Kidney capillary endothelial cell (primary cell): ENCODE results near the gene TRIOBP.
"Not testable (repeated sequence)": the region's sequence is repeated elsewhere in the genome, so short reads cannot be mapped to it uniquely, and the experiment has no call there.

Experiments used
- DNase-seq: peaks from one replicate; pipeline ENCODE4 v3.0.0-alpha.2; 2018; ENCODE audit warnings: low spot score

Gene TRIOBP, protein sequence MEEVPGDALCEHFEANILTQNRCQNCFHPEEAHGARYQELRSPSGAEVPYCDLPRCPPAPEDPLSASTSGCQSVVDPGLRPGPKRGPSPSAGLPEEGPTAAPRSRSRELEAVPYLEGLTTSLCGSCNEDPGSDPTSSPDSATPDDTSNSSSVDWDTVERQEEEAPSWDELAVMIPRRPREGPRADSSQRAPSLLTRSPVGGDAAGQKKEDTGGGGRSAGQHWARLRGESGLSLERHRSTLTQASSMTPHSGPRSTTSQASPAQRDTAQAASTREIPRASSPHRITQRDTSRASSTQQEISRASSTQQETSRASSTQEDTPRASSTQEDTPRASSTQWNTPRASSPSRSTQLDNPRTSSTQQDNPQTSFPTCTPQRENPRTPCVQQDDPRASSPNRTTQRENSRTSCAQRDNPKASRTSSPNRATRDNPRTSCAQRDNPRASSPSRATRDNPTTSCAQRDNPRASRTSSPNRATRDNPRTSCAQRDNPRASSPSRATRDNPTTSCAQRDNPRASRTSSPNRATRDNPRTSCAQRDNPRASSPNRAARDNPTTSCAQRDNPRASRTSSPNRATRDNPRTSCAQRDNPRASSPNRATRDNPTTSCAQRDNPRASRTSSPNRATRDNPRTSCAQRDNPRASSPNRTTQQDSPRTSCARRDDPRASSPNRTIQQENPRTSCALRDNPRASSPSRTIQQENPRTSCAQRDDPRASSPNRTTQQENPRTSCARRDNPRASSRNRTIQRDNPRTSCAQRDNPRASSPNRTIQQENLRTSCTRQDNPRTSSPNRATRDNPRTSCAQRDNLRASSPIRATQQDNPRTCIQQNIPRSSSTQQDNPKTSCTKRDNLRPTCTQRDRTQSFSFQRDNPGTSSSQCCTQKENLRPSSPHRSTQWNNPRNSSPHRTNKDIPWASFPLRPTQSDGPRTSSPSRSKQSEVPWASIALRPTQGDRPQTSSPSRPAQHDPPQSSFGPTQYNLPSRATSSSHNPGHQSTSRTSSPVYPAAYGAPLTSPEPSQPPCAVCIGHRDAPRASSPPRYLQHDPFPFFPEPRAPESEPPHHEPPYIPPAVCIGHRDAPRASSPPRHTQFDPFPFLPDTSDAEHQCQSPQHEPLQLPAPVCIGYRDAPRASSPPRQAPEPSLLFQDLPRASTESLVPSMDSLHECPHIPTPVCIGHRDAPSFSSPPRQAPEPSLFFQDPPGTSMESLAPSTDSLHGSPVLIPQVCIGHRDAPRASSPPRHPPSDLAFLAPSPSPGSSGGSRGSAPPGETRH (N-terminal part only)

DNA sequence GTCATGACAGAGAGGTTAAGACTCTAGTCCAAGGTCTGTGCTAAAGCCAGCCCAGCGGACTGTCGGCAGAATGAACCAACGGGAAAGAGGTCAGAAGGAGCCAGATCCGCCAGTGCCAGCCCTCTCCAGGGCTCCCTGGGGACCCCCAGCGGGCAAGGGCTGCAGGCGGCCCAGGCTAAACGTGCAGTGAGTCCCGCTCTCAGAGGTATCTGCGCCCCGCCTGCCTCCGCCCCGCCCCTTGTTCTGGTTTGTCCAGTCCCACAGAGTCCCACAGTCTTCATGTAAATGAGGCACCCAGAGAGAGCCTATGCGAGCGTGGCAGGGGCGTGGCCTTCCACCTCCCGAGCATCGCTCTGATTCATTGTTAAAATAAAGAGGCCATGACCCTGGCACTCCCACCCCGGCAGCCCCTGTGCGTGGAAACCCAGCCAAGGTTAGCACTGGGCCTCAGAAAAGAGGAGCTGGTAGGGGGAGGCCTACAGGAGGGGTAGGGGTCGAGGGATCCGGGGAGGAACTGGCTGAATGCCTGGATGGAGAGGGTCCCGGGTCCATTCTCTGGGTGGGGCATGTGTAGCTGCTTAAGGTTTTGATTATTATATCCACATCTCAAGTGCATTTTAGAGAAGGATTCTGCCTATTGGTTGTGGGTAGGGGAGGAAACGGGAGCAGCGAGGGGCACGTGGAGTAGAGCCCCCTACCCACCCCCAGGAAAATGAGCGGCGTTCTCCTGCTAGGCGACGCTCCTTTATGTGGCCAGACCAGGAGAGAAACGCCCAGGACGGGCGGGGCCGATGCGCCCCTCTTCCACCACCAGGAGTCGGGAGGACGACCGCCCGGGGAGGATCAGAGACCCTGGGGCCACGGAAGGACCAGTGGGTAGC, at the start of gene TRIOBP:
TRIOBP (plus strand) TSS at position 392 of the 881 bp plus-strand sequence. CDS start 4,318 bp downstream, outside the sequence.
- DNase-seq: peak; percentile 91

DNA sequence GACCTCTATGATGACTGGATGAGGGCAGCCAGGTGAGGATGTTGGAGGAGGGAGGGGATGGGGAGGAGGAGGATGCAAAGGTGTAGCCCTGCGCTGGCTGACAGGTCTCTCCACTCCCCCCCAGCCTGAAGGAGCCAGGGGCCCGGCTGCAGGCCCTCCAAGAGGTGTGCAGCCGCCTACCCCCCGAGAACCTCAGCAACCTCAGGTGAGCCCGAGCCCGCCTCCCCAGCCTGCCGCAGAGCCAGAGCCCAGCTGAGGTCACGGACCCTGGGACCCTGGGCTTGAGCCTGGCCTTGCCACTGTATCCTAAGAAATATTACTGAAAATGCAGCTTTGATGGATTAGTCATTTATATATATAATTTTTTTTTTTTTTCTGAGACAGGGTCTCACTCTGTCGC, 49.5 kb upstream of the TRIOBP start:
- DNase-seq: no peak

GRCh38 chr22:37647928-37648327, 48.9 kb upstream of the TRIOBP start:
- DNase-seq: no peak

DNA sequence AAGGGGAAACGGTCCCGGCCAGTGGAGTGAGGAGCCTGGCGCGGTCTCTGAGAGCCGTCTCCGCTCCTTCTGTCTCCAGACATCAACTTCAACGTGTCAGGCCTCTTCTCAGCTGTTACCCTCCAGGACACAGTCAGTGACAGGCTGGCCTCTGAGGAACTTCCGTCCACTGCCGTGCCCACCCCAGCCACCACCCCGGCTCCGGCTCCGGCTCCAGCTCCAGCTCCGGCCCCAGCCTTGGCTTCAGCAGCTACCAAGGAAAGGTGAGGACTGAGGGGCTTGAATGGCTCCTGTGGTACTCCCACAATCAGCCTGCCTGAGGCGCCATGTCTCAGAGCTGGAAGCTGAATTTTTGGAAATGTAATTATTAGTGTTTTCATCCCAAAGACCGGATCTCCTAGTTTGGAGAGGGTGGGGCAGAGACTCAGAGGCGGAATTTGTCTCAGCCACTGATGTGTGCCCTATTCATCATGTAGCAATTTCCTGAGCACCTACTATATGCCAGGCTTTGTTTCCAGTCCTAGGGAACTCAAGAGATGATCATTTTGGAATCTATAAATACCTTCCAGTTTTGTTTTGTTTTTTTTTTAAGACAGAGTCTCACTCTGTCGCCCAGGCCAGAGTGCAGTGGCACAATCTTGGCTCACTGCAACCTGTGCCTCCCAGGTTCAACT, 46.2 kb upstream of the TRIOBP start:
- DNase-seq: no peak

DNA sequence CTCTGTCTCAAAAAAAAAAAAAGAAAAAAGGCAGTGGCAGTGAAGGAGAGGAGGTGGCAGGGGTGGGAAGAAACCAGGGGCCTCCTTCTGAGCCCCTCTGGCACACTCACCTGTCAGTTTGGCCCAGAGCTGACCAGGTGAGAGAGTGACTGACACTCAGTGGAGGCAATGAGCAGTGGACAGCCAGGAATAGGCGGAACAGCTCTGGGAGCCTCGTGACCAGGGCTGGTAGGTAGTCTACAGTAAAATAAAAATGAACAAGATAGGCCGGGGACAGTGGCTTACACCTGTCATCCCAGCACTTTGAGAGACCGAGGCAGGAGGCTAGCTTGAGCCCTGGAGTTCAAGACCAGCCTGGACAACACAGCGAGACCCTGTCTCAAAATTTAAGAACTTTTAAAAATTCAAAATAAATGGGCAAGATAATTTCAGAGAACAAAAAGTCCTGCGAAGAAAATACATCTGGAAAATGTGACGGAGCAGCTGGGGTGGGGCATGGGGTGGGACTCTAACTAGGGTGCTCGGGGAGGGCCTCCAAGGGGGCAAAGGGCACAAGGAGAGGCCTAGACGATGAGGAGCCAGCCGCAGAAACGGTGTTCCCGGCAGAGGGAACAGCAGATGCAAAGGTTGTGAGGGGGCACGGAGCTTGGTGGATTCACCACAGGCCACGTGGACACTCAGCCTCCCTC, 42.1 kb upstream of the TRIOBP start:
- no peak for DNase-seq

GRCh38 chr22:37655252-37655563, 41.6 kb upstream of the TRIOBP start:
- no peak for DNase-seq

DNA sequence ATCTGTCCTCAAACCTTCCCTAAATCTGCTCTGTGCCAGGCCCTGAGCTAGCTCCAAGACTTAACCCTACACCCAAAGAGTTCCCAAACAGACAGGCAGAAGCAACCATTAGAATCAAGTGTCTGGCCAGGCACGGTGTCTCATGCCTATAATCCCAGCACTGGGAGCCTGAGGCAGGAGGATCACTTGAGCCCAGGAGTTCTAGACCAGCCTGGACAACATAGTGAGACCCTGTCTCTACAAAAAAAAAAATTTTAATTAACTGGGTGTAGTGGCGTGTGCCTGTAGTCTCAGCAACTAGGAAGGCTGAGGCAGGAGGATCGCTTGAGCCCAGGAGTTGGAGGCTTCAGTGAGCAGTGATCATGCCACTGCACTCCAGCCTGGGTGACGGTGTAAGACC, 40.3 kb upstream of the TRIOBP start:
- DNase-seq: not testable (repeated sequence)

- DNase-seq: no peak
Observed at GRCh38 chr22:37657590-37658132, 39.2 kb upstream of the TRIOBP start.

DNA sequence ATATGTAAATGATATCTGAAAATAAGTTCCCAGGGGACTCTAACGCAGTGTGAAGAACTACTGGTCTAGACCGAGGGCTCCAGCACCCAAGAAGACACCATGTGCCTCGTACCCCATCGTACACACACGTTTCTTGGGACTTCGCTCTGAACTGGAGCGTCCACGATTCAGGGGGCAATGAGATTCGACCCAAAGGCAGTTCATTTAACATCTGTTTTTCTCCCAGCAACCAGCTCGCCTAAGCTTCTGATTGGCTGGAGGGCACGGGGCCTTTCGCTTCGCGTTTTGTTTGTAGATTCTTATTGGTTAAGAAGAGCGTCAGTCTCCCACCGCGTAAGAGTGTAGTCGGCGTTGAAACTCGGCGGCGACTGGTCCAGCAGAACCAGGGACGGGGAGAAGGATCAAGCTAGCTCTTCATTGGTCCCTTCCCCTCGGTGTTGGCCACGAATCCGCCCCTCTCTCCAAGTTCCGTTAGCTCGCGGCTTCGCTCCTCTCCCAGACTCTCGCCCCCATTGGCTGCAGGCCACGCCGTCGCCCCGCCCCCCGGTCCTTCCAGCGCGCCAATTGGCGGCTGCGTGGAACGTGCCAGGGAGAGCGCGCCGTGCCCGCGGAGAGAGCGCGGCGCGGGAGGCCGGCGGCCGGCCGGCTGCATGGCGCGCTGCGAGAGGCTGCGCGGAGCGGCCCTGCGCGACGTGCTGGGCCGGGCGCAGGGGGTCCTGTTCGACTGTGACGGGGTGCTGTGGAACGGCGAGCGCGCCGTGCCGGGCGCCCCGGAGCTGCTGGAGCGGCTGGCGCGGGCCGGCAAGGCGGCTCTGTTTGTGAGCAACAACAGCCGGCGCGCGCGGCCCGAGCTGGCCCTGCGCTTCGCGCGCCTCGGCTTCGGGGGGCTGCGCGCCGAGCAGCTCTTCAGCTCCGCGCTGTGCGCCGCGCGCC, 38.4 kb upstream of the TRIOBP start, which contains the start of gene PDXP:
PDXP (plus strand) TSS at position 591 of the 933 bp plus-strand sequence; CDS start at position 651, 60 bp downstream.
- DNase-seq: peak; percentile 100

GRCh38 chr22:37659066-37659896, 37.6 kb upstream of the TRIOBP start:
- no peak for DNase-seq

- no peak for DNase-seq
Observed at GRCh38 chr22:37659897-37660708, 36.7 kb upstream of the TRIOBP start.

GRCh38 chr22:37660709-37661045, 36.2 kb upstream of the TRIOBP start:
- no peak for DNase-seq

DNA sequence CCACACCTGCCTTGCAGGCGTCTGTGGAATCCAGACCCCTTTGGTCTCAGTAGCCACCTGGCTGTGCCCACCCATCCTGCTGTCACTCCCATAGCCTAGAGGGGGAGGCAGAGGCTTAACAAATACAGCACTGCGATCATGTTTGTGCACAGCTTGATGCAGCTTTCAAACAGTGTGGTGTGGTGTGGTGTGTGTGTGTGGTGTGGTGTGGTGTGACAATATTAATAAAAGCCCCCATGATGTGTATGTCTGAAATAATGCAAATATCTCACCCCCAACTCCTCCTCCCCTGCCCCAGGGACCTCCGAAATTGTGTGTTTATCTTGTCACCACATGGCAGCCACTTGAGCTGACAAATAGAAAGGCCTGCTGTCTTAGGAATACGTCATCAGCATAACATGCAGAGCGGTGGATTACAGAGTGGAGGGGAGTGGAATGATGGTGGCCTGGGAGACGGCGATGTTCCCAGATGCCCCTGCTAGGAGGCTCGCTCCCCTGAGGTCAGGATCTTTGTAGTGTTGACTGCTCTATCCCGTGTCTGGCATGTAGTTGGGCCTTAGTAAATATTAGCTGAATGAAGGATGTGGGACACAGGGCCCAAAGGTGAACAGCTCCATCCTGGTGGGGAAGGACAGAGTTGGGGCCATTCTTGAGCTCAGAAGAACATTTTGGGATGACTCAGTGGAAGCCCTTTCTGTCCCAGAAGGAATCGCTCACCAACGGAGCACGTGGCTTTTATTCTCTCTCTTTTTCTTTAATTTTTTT, 35.5 kb upstream of the TRIOBP start:
- DNase-seq: no peak

DNA sequence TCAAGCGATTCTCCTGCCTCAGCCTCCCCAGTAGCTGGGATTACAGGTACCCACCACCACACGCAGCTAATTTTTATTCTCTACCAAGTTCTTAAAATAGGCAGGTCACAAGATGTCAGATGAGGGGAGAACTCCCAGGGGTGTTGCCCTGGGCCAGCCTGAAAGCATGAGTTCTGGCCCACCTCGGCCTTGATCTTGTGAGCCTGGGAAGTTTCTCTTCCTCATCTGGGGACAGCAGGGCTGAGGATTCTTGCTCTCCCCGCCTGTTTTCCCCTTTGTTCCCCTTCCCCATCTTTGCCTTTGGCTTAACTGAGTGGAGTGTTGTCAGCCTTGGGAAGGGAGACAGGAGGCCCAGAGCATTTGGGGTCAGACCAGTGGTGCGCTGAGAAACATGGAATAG, 34.8 kb upstream of the TRIOBP start:
- no peak for DNase-seq

- DNase-seq: no peak
Observed at GRCh38 chr22:37663521-37664140, 33.2 kb upstream of the TRIOBP start.
